Islet precursor cell (in vitro differentiated cells): ENCODE results near the gene BTN1A1.
"Not testable (repeated sequence)": the region's sequence is repeated elsewhere in the genome, so short reads cannot be mapped to it uniquely, and the experiment has no call there.

ENCODE experiments used
- DNase-seq: peaks from one replicate; pipeline ENCODE4 v3.0.0-alpha.2; 2018

Gene BTN1A1

GRCh38 chr6:26500102-26500501 lies at the start of gene BTN1A1:
BTN1A1 (plus strand) TSS chr6:26500303; CDS start chr6:26501287, 984 bp downstream.
- peak; percentile 71 for DNase-seq

GRCh38 chr6:26452631-26453235 lies 47.4 kb upstream of the BTN1A1 start:
- no peak for DNase-seq

- no peak for DNase-seq
These were observed 45.5 kb upstream of the BTN1A1 start for GRCh38 chr6:26454631-26455030.

- no peak for DNase-seq
These were observed 44.6 kb upstream of the BTN1A1 start for GRCh38 chr6:26455357-26455970.

GRCh38 chr6:26457264-26457805 lies 42.8 kb upstream of the BTN1A1 start:
- peak; percentile 70 for DNase-seq

- DNase-seq = peak; percentile 93
These were observed 42.1 kb upstream of the BTN1A1 start, which contains the start of gene BTN2A1 for GRCh38 chr6:26457806-26458688. BTN2A1 (plus strand) TSS chr6:26457955; CDS start chr6:26458637, 682 bp downstream.

- no peak for DNase-seq
These were observed 40.9 kb upstream of the BTN1A1 start for GRCh38 chr6:26459023-26459810.

- not testable (repeated sequence) for DNase-seq
These were observed 38.8 kb upstream of the BTN1A1 start for GRCh38 chr6:26461353-26461752.

- no peak for DNase-seq
These were observed 36.1 kb upstream of the BTN1A1 start for GRCh38 chr6:26464014-26464413.

GRCh38 chr6:26464416-26465131 lies 35.5 kb upstream of the BTN1A1 start:
- DNase-seq = no peak

- no peak for DNase-seq
These were observed 34.3 kb upstream of the BTN1A1 start for GRCh38 chr6:26465776-26466175.

GRCh38 chr6:26468829-26469228 lies 31.3 kb upstream of the BTN1A1 start:
- DNase-seq = no peak

GRCh38 chr6:26470643-26471042 lies 29.5 kb upstream of the BTN1A1 start:
- no peak for DNase-seq

- no peak for DNase-seq
These were observed 28.1 kb upstream of the BTN1A1 start for GRCh38 chr6:26471970-26472369.

GRCh38 chr6:26472549-26473290 lies 27.4 kb upstream of the BTN1A1 start:
- DNase-seq = no peak

- DNase-seq = no peak
These were observed 26.7 kb upstream of the BTN1A1 start for GRCh38 chr6:26473429-26473757.

GRCh38 chr6:26473758-26474438 lies 26.2 kb upstream of the BTN1A1 start:
- peak; percentile 84 for DNase-seq

GRCh38 chr6:26474439-26474881 lies 25.6 kb upstream of the BTN1A1 start:
- no peak for DNase-seq

GRCh38 chr6:26475823-26476729 lies 24.0 kb upstream of the BTN1A1 start:
- DNase-seq = peak; percentile 56
